MCF 10A (cell line): ENCODE results near the gene PARVB. TPM values are rescaled to one million over a fixed set of nuclear protein-coding genes. Genes with fewer than 3 reads are reported as not detected.

Source experiments
- BruUV-seq: library from RNA; stranded (reverse); fragments of 400-500 nt; replicated peaks from 2 replicates; lab custom pipeline; 2021; lab: Mats Ljungman, UMichigan
- CTCF ChIA-PET: fragments of 300-600 bp; sonication (Branson Sonifier 250); formaldehyde crosslinking; extraction: SDS; loops from one replicate; lab custom pipeline; 2021; ENCODE audit warnings: antibody characterized with exemption, inconsistent platforms; lab: Yijun Ruan, JAX
- POLR2A ChIA-PET: fragments of 300-600, 350-650 bp; sonication (Branson Sonifier 250); formaldehyde crosslinking; extraction: SDS; loops from one replicate; lab custom pipeline; 2020; ENCODE audit warnings: antibody characterized with exemption, inconsistent platforms; lab: Yijun Ruan, JAX
- DNase-seq: peaks from one replicate; pipeline ENCODE4 v3.0.0-alpha.2; 2018; ENCODE audit not compliant: unreplicated experiment
- H3K27ac Mint-ChIP-seq: one replicate; pipeline ENCODE4 v1.8.0; 2022; ENCODE audit warnings: mild to moderate bottlenecking, low read depth, mixed read lengths; ENCODE audit not compliant: unreplicated experiment
- H3K27me3 Mint-ChIP-seq: one replicate; pipeline ENCODE4 v1.8.0; 2022; ENCODE audit warnings: mixed read lengths; ENCODE audit not compliant: insufficient read depth, unreplicated experiment
- H3K36me3 Mint-ChIP-seq: one replicate; pipeline ENCODE4 v1.8.0; 2022; ENCODE audit warnings: mild to moderate bottlenecking, moderate library complexity, mixed read lengths; ENCODE audit not compliant: insufficient read depth, unreplicated experiment
- H3K4me1 Mint-ChIP-seq: one replicate; pipeline ENCODE4 v1.8.0; 2022; ENCODE audit warnings: mixed read lengths; ENCODE audit not compliant: insufficient read depth, unreplicated experiment
- H3K4me3 Mint-ChIP-seq: one replicate; pipeline ENCODE4 v1.8.0; 2022; ENCODE audit warnings: mild to moderate bottlenecking, moderate library complexity, mixed read lengths; ENCODE audit not compliant: unreplicated experiment
- H3K9me3 Mint-ChIP-seq: one replicate; pipeline ENCODE4 v1.8.0; 2022; ENCODE audit warnings: mixed read lengths; ENCODE audit not compliant: unreplicated experiment
- CTCF ChIP-seq: fragments of 200-600 bp; IDR thresholded peaks from one replicate; pipeline ENCODE4 v1.8.0; 2022; ENCODE audit warnings: antibody characterized with exemption, mild to moderate bottlenecking; ENCODE audit not compliant: unreplicated experiment
- intact Hi-C: fragments of 100-400 bp; cut with micrococcal nuclease; formaldehyde crosslinking; loops from 2 replicates; pipeline ENCODE4 v1.14.1; 2022
- total RNA-seq: library from RNA; stranded (reverse); gene quantifications from 2 replicates; pipeline ENCODE4 v1.2.3, GENCODE V29; 2022

PARVB gene
- total RNA-seq, 1 experiment from 2014 or later = 26.0 TPM

DNA sequence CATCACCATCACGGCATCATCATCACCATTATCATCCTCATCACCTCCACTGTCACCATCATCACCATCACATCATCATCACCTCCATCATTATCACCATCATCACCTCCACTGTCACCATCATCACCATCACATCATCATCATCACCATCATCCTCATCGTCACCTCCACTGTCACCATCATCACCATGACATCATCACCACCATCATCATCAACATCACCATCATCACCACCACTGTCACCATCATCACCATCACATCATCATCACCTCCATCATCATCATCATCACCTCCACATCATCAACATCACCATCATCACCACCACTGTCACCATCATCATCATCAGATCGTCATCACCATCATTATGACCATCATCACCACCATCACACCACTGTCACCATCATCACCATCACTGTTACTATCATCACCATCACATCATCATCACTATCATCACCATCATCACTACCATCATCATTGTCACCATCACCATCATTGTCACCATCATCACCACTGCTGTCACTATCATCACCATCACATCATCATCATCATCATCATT lies 189.5 kb downstream of the PARVB start:
- Mint-ChIP-seq H3K4me1 (peaks cover 13% of the 10 kb centered on the region), H3K36me3 (no peaks in the 10 kb centered on the region), H3K4me3 (no peak overlapping the region), H3K9me3 (peaks cover 13% of the 10 kb centered on the region), H3K27ac (no peak overlapping the region), H3K27me3 (peaks cover 24% of the 10 kb centered on the region)
- no peak for TF ChIP-seq CTCF
- ChIA-PET CTCF (no interaction called here), POLR2A (no interaction called here)
- DNase-seq = no peak
- intact Hi-C loops = no loop called here
- BruUV-seq = no TSS peak

DNA sequence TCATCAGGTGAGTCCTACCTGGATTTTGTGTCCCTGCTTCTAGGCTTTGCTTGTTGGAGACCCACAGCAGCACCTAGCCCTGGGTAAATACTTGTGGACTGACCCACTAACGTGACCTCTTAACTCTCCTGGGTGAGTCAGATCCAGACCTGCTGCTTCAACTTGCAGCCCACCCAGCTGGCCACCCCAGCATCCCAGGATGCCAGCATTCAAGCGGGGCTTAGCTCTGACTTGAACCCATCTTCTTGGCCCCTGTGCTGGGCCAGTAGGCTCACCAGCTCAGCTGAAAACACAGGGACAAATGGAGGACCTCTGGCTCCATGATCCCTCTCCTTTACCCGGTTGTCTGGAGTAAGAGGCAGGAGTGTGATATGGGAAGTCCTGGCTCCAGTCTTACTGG lies 190.1 kb downstream of the PARVB start:
- H3K4me3 Mint-ChIP-seq = no peak overlapping the region
- no TSS peak for BruUV-seq
- peaks cover 13% of the 10 kb centered on the region for H3K4me1 Mint-ChIP-seq
- H3K27ac Mint-ChIP-seq = no peak overlapping the region
- no peak for TF ChIP-seq CTCF
- no peaks in the 10 kb centered on the region for H3K36me3 Mint-ChIP-seq
- H3K27me3 Mint-ChIP-seq = peaks cover 17% of the 10 kb centered on the region
- H3K9me3 Mint-ChIP-seq = peaks cover 8% of the 10 kb centered on the region
- POLR2A ChIA-PET = no interaction called here
- no peak for DNase-seq
- CTCF ChIA-PET = no interaction called here
- intact Hi-C loops = no loop called here

GRCh38 chr22:44214764-44215163 lies 190.7 kb downstream of the PARVB start:
- H3K4me1 Mint-ChIP-seq = peaks cover 13% of the 10 kb centered on the region
- ChIA-PET POLR2A (no interaction called here), CTCF (interaction anchor here (0.7 to 0.8 kb wide), 2 partner anchors 28 to 429 kb away, joined by 3 read pairs; no protein-coding TSS in a partner anchor)
- TF ChIP-seq CTCF = no peak
- BruUV-seq = no TSS peak
- H3K9me3 Mint-ChIP-seq = peaks cover 2% of the 10 kb centered on the region
- H3K27ac Mint-ChIP-seq = no peak overlapping the region
- no peak for DNase-seq
- H3K27me3 Mint-ChIP-seq = peaks cover 12% of the 10 kb centered on the region
- intact Hi-C loops = no loop called here
- H3K4me3 Mint-ChIP-seq = no peak overlapping the region
- no peaks in the 10 kb centered on the region for H3K36me3 Mint-ChIP-seq

- no peak for DNase-seq
- TF ChIP-seq CTCF = no peak
- Mint-ChIP-seq H3K9me3 (no peaks in the 10 kb centered on the region), H3K27me3 (peaks cover 7% of the 10 kb centered on the region), H3K36me3 (no peaks in the 10 kb centered on the region), H3K4me1 (peaks cover 13% of the 10 kb centered on the region), H3K27ac (no peak overlapping the region), H3K4me3 (no peak overlapping the region)
- intact Hi-C loops = no loop called here
- POLR2A ChIA-PET = no interaction called here
- no TSS peak for BruUV-seq
- CTCF ChIA-PET = interaction anchor here (0.8 kb wide), 1 partner anchor 28 kb away, joined by 3 read pairs; no protein-coding TSS in a partner anchor
Measured at GRCh38 chr22:44215287-44215686, 191.2 kb downstream of the PARVB start.
